ENCODE measurements around the gene ASXL2.

DNA sequence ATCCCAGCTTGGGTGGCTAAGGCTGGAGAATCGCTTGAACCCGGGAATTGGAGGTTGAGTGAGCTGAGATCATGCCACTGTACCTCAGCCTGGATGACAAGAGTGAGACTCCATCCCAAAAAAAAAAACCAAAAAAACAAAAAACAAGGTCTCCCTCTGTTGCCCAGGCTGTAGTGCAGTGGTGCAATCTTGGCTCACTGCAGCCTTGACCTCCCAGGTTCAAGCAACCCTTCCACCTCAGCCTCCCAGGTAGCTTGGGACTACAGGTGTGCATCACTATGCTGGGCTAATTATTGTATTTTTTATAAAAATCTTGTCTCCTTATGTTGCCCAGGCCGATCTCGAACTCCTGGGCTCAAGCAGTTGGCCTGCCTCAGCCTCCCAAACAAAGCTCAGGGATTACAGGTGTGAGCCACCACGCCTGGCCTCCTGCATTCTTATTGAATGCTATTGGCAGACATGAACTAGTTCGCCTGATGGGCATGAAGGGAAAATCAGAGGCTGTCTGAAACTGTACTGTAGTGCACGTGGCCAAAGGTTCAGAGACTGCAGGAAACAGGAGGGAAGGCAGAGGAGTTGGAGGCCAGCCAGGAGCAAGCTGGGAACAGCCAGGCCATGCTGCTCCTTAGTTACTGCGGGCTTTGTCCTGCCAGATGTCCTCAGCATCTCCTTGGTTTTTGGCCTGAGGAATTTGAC is 16.0 kb upstream of the ASXL2 start:
- TF ChIP-seq, protein P1, sequence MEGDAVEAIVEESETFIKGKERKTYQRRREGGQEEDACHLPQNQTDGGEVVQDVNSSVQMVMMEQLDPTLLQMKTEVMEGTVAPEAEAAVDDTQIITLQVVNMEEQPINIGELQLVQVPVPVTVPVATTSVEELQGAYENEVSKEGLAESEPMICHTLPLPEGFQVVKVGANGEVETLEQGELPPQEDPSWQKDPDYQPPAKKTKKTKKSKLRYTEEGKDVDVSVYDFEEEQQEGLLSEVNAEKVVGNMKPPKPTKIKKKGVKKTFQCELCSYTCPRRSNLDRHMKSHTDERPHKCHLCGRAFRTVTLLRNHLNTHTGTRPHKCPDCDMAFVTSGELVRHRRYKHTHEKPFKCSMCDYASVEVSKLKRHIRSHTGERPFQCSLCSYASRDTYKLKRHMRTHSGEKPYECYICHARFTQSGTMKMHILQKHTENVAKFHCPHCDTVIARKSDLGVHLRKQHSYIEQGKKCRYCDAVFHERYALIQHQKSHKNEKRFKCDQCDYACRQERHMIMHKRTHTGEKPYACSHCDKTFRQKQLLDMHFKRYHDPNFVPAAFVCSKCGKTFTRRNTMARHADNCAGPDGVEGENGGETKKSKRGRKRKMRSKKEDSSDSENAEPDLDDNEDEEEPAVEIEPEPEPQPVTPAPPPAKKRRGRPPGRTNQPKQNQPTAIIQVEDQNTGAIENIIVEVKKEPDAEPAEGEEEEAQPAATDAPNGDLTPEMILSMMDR (IDR thresholded peaks at IDR 0.05; ENCODE audit: insufficient read depth, low read length) = no peak
- TF ChIP-seq, protein P2, sequence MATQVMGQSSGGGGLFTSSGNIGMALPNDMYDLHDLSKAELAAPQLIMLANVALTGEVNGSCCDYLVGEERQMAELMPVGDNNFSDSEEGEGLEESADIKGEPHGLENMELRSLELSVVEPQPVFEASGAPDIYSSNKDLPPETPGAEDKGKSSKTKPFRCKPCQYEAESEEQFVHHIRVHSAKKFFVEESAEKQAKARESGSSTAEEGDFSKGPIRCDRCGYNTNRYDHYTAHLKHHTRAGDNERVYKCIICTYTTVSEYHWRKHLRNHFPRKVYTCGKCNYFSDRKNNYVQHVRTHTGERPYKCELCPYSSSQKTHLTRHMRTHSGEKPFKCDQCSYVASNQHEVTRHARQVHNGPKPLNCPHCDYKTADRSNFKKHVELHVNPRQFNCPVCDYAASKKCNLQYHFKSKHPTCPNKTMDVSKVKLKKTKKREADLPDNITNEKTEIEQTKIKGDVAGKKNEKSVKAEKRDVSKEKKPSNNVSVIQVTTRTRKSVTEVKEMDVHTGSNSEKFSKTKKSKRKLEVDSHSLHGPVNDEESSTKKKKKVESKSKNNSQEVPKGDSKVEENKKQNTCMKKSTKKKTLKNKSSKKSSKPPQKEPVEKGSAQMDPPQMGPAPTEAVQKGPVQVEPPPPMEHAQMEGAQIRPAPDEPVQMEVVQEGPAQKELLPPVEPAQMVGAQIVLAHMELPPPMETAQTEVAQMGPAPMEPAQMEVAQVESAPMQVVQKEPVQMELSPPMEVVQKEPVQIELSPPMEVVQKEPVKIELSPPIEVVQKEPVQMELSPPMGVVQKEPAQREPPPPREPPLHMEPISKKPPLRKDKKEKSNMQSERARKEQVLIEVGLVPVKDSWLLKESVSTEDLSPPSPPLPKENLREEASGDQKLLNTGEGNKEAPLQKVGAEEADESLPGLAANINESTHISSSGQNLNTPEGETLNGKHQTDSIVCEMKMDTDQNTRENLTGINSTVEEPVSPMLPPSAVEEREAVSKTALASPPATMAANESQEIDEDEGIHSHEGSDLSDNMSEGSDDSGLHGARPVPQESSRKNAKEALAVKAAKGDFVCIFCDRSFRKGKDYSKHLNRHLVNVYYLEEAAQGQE (IDR thresholded peaks at IDR 0.05; ENCODE audit: insufficient replicate concordance, low read depth) = no peak
- no peak for TF ChIP-seq POLR2AphosphoS5 (IDR thresholded peaks at IDR 0.05; ENCODE audit: low read depth)
- TF ChIP-seq GABPA (IDR thresholded peaks at IDR 0.05; ENCODE audit: low read depth) = no peak
- TF ChIP-seq SPI1 (IDR thresholded peaks at IDR 0.05; ENCODE audit: borderline replicate concordance, low read depth) = no peak
